ENCODE data around the gene TMEM39B. TPM values are rescaled to one million over a fixed set of nuclear protein-coding genes. Genes with fewer than 3 reads are reported as not detected.
"Not testable (repeated sequence)": the region's sequence is repeated elsewhere in the genome, so short reads cannot be mapped to it uniquely, and the experiment has no call there.

TMEM39B gene
- total RNA-seq, 2 donors from 2014 or later: 26.2 to 34.4 TPM

DNA sequence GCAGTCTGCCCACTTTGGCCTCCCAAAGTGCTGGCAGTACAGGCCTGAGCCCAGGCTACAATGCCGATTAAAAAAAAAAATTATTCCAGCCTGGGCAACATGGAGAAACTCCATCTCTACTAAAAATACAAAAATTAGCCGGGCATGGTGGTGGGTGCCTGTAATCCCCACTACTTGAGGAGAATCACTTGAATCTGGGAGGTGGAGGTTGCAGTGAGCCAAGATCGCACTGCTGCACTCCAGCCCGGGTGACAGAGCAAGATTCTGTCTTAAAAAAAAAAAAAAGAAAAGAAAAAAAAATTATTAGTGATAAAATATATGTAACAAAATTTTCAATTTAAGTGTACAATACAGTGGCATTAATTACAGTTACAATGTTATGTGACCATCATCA is 70.6 kb downstream of the TMEM39B start:
- not testable (repeated sequence) for H3K4me3 Mint-ChIP-seq; ATAC-seq (replicated peaks); H3K27ac Mint-ChIP-seq; H3K27me3 Mint-ChIP-seq; H3K9me3 Mint-ChIP-seq
- H3K36me3 Mint-ChIP-seq (ENCODE audit: low read depth): peaks cover 29% of the 10 kb centered on the region
- peaks cover 28% of the 10 kb centered on the region for H3K4me1 Mint-ChIP-seq

DNA sequence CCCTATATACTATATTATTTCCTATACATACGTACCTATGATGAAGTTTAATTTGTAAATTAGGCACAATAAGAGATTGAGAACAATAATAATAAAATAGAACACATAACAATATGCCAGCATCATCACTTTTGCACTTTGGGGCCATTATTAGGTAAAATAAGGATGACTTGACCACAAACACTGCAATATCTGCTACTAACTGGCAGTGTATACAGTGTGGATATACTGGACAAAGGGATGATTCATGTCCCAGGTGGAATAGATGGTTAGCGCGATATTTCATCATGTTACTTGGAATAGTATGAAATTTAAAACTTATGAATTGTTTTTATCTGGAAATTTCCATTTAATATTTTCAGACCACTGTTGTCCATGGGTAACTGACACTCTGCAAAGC is 71.3 kb downstream of the TMEM39B start:
- Mint-ChIP-seq H3K4me3 (peak overlapping the region; percentile 68), H3K9me3 (no peaks in the 10 kb centered on the region), H3K4me1 (peaks cover 23% of the 10 kb centered on the region), H3K27ac (no peak overlapping the region), H3K27me3 (no peaks in the 10 kb centered on the region), H3K36me3 (ENCODE audit: low read depth) (peaks cover 36% of the 10 kb centered on the region)
- no peak for ATAC-seq (replicated peaks)

DNA sequence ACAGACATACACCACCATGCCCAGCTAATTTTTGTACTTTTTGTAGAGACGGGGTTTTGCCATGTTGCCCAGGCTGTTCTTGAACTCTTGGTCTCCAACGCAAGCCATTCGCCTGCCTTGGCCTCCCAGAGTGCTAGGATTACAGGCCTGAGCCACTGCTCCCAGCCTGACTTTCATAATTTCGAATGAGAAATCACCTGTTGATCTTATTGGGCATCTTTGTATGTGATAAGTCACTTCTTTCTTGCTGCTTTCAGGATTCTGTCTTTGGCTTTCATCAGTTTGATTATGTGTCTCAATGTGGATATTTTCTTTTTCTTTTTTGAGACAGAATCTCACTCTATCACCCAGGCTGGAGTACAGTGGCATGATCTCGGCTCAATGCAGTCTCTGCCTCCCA is 75.1 kb downstream of the TMEM39B start:
- H3K27me3 Mint-ChIP-seq; H3K4me1 Mint-ChIP-seq; H3K27ac Mint-ChIP-seq; H3K9me3 Mint-ChIP-seq; ATAC-seq (replicated peaks); H3K4me3 Mint-ChIP-seq: not testable (repeated sequence)
- H3K36me3 Mint-ChIP-seq (ENCODE audit: low read depth): peaks cover 34% of the 10 kb centered on the region

DNA sequence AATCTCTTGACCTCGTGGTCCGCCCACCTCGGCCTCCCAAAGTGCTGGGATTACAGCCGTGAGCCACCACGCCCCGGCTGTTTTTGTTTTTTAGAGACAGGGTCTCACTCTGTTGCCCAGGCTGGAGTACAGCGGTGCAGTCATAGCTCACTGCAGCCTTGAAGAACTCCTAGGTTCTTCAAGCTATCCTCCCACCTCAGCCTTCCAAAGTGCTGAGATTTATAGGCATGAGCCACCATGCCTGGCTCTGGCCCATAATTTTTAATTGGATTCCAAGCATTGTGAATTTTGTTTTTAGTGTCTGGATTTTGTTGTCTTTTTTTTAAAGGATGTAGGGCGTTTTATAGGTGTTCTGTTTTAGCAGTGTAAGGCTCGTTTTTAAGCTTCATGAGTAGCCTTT is 78.1 kb downstream of the TMEM39B start:
- H3K27me3 Mint-ChIP-seq: no peaks in the 10 kb centered on the region
- no peak overlapping the region for H3K4me3 Mint-ChIP-seq
- H3K27ac Mint-ChIP-seq: peak overlapping the region; percentile 28
- no peaks in the 10 kb centered on the region for H3K9me3 Mint-ChIP-seq
- no peak for ATAC-seq (replicated peaks)
- peaks cover 48% of the 10 kb centered on the region for H3K36me3 Mint-ChIP-seq (ENCODE audit: low read depth)
- H3K4me1 Mint-ChIP-seq: peaks cover under 1% of the 10 kb centered on the region

DNA sequence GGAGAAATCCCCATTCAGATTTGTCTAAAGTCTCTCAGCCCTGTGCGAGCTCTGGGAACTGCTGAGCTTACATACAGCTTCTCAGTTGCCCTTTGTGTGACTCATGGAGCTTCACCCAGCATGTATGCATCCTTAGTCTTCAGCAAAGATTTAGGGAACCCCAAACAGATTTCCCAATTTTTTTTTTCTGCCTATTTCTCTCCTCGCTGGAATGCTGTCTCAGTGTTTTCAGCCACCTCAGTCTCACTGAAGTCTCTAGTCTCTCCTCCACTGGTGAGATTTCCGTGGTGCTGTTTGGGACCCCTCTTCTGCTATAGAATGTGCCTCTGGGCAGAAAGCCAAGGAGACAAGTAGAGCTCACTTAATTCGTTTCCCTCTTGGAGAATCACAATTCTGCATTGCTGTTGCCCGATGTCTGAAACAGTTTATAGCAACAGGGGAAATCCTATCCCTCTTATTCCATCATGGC is 78.6 kb downstream of the TMEM39B start:
- Mint-ChIP-seq H3K27ac (peak overlapping the region; percentile 28), H3K27me3 (no peaks in the 10 kb centered on the region), H3K4me3 (no peak overlapping the region), H3K36me3 (ENCODE audit: low read depth) (peaks cover 53% of the 10 kb centered on the region), H3K9me3 (no peaks in the 10 kb centered on the region), H3K4me1 (peaks cover 5% of the 10 kb centered on the region)
- no peak for ATAC-seq (replicated peaks)

Other genes with a start within 250 kb of the TMEM39B start
- gene PTP4A2, start 134.6 kb upstream of the TMEM39B start, total RNA-seq: 100 to 1,000 TPM; 285 to 351 TPM
- gene KHDRBS1, start 59.1 kb upstream of the TMEM39B start, total RNA-seq: 100 to 1,000 TPM; 140 to 177 TPM
- 10 to 100 TPM; 61.8 to 77.1 TPM for gene KPNA6, start 35.1 kb downstream of the TMEM39B start, total RNA-seq
- 100 to 1,000 TPM in 1 of 2 donors, 10 to 100 TPM in 1; 68.4 to 102 TPM for gene TXLNA, start 106.7 kb downstream of the TMEM39B start, total RNA-seq
- gene CCDC28B, start 127.7 kb downstream of the TMEM39B start, total RNA-seq: 10 to 100 TPM in 1 of 2 donors, 1 to 10 TPM in 1; 7.0 to 14.3 TPM
- gene IQCC, start 132.7 kb downstream of the TMEM39B start, total RNA-seq: 1 to 10 TPM; 3.4 to 5.5 TPM
- gene DCDC2B, start 136.2 kb downstream of the TMEM39B start, total RNA-seq: under 1 TPM; 0.28 to 0.37 TPM
- gene TMEM234, start 149.4 kb downstream of the TMEM39B start, total RNA-seq: 10 to 100 TPM; 11.4 to 12.9 TPM
- 100 to 1,000 TPM; 203 to 303 TPM for gene EIF3I, start 149.5 kb downstream of the TMEM39B start, total RNA-seq
- gene FAM167B, start 174.3 kb downstream of the TMEM39B start, total RNA-seq: 1 to 10 TPM in 1 of 2 donors, under 1 TPM in 1; 0.99 to 1.1 TPM
- gene LCK, start 178.3 kb downstream of the TMEM39B start, total RNA-seq: 100 to 1,000 TPM; 228 to 323 TPM
- 100 to 1,000 TPM; 171 to 199 TPM for gene HDAC1, start 219.1 kb downstream of the TMEM39B start, total RNA-seq